Vagina (tissue), 2 donors: ENCODE measurements around the gene ENKUR.

Source experiments
- CTCF ChIP-seq, 3 experiments: fragments of 450-650 bp in 2 of 3; fragments of 200-600 bp in 1 of 3; sonication (generic) in 1 of 3; IDR thresholded peaks; one replicate each; pipeline ENCODE4 v1.5.1; 2017 to 2019; ENCODE audit warnings: antibody characterized with exemption in 3 of 3, mild to moderate bottlenecking in 2 of 3, moderate library complexity in 2 of 3
- POLR2AphosphoS5 ChIP-seq, 2 donors: sonication (generic); formaldehyde crosslinking; IDR thresholded peaks; one replicate each; pipeline ENCODE4 v1.9.0; 2017; ENCODE audit warnings: antibody characterized with exemption in 2 of 2, mild to moderate bottlenecking in 2 of 2, low read depth in 1 of 2; ENCODE audit not compliant: insufficient read depth in 1 of 2

GRCh38 chr10:25048450-25048849 is 32.5 kb upstream of the ENKUR start:
- TF ChIP-seq CTCF (IDR thresholded peaks at IDR 0.05) (no peak), POLR2AphosphoS5 (IDR thresholded peaks at IDR 0.05; ENCODE audit: insufficient read depth in 1 of 2, low read depth in 1 of 2) (no peak)
